H9 (cell line): ENCODE measurements around the gene SCN1B. TPM values are rescaled to one million over a fixed set of nuclear protein-coding genes. Genes with fewer than 3 reads are reported as not detected.

ENCODE experiments used
- DNase-seq: peaks from one replicate; pipeline ENCODE4 v3.0.0-alpha.2; 2017
- H2AFZ ChIP-seq: one replicate; pipeline ENCODE4 v1.6.1; 2013; ENCODE audit warnings: mild to moderate bottlenecking, low read length, control low read depth, moderate library complexity
- H2AK5ac ChIP-seq: 2 replicates; pipeline ENCODE4 v1.6.1; 2013; ENCODE audit warnings: low read length, control low read depth, mixed read lengths; ENCODE audit not compliant: insufficient read length
- H2BK120ac ChIP-seq: one replicate; pipeline ENCODE4 v1.6.1; 2013; ENCODE audit warnings: low read depth, mild to moderate bottlenecking, low read length, control low read depth, inconsistent platforms; ENCODE audit not compliant: poor library complexity, severe bottlenecking
- H2BK12ac ChIP-seq: 2 replicates; pipeline ENCODE4 v1.6.1; 2013; ENCODE audit warnings: low read length, control low read depth, mixed read lengths, low read depth; ENCODE audit not compliant: insufficient read length
- H2BK15ac ChIP-seq: 2 replicates; pipeline ENCODE4 v1.6.1; 2013; ENCODE audit warnings: low read depth, low read length, control low read depth
- H2BK20ac ChIP-seq: one replicate; pipeline ENCODE4 v1.6.1; 2013; ENCODE audit warnings: low read depth, mild to moderate bottlenecking, low read length, control low read depth, inconsistent platforms; ENCODE audit not compliant: poor library complexity, severe bottlenecking
- H2BK5ac ChIP-seq: 2 replicates; pipeline ENCODE4 v1.6.1; 2013; ENCODE audit warnings: low read length, control low read depth, mixed read lengths; ENCODE audit not compliant: insufficient read length
- H3K14ac ChIP-seq: 2 replicates; pipeline ENCODE4 v1.6.1; 2013; ENCODE audit warnings: low read length, control low read depth; ENCODE audit not compliant: insufficient read depth
- H3K18ac ChIP-seq: 2 replicates; pipeline ENCODE4 v1.6.1; 2013; ENCODE audit warnings: low read depth, mild to moderate bottlenecking, mixed read lengths, low read length, control low read depth; ENCODE audit not compliant: insufficient read length
- H3K23ac ChIP-seq: 2 replicates; pipeline ENCODE4 v1.6.1; 2013; ENCODE audit warnings: low read length, control low read depth, mixed read lengths, low read depth; ENCODE audit not compliant: insufficient read length
- H3K23me2 ChIP-seq: 2 replicates; pipeline ENCODE4 v1.6.1; 2013; ENCODE audit warnings: low read depth, mild to moderate bottlenecking, mixed read lengths, low read length, control low read depth; ENCODE audit not compliant: insufficient read length, poor library complexity, severe bottlenecking
- H3K27ac ChIP-seq: 2 replicates; pipeline ENCODE4 v1.5.1; 2013; ENCODE audit warnings: low read length, control low read depth, mixed read lengths, low read depth; ENCODE audit not compliant: insufficient read length
- H3K27me3 ChIP-seq: 2 replicates; pipeline ENCODE4 v1.6.1; 2013; ENCODE audit warnings: low read length, control low read depth, inconsistent platforms; ENCODE audit not compliant: insufficient read depth
- H3K4ac ChIP-seq: 2 replicates; pipeline ENCODE4 v1.6.1; 2013; ENCODE audit warnings: low read depth, mild to moderate bottlenecking, control low read depth, inconsistent platforms, low read length, moderate library complexity
- H3K4me1 ChIP-seq: 2 replicates; pipeline ENCODE4 v1.6.1; 2013; ENCODE audit warnings: low read length, control low read depth, inconsistent platforms; ENCODE audit not compliant: insufficient read depth
- H3K4me2 ChIP-seq: 2 replicates; pipeline ENCODE4 v1.6.1; 2013; ENCODE audit warnings: low read length, control low read depth, mixed read lengths; ENCODE audit not compliant: insufficient read length, insufficient read depth
- H3K56ac ChIP-seq: 2 replicates; pipeline ENCODE4 v1.6.1; 2013; ENCODE audit warnings: low read depth, mild to moderate bottlenecking, mixed read lengths, low read length, control low read depth; ENCODE audit not compliant: insufficient read length
- H3K79me1 ChIP-seq: 2 replicates; pipeline ENCODE4 v1.6.1; 2013; ENCODE audit warnings: low read depth, mild to moderate bottlenecking, moderate library complexity, low read length, control low read depth, inconsistent platforms; ENCODE audit not compliant: insufficient read depth, poor library complexity, severe bottlenecking
- H3K79me2 ChIP-seq: 2 replicates; pipeline ENCODE4 v1.6.1; 2013; ENCODE audit warnings: low read length, control low read depth, inconsistent platforms; ENCODE audit not compliant: insufficient read depth
- H3K9ac ChIP-seq: 2 replicates; pipeline ENCODE4 v1.6.1; 2013; ENCODE audit warnings: low read length, control low read depth, mixed read lengths; ENCODE audit not compliant: insufficient read length; ENCODE audit errors: extremely low read depth
- H3K9me3 ChIP-seq: one replicate; pipeline ENCODE4 v1.6.1; 2013; ENCODE audit warnings: low read depth, low read length, inconsistent platforms; ENCODE audit not compliant: control insufficient read depth
- H3T11ph ChIP-seq: one replicate; pipeline ENCODE4 v1.6.1; 2013; ENCODE audit warnings: mild to moderate bottlenecking, low read length, control low read depth, inconsistent platforms
- H4K20me1 ChIP-seq: one replicate; pipeline ENCODE4 v1.6.1; 2013; ENCODE audit not compliant: control insufficient read depth, insufficient read length, insufficient read depth
- H4K5ac ChIP-seq: 2 replicates; pipeline ENCODE4 v1.6.1; 2013; ENCODE audit warnings: low read depth, mild to moderate bottlenecking, mixed read lengths, low read length, control low read depth; ENCODE audit not compliant: insufficient read length
- H4K8ac ChIP-seq: replicated peaks from 2 replicates; pipeline ENCODE4 v1.6.1; 2013; ENCODE audit warnings: low read length, control low read depth, mixed read lengths, low read depth; ENCODE audit not compliant: insufficient read length
- H4K91ac ChIP-seq: 2 replicates; pipeline ENCODE4 v1.6.1; 2013; ENCODE audit warnings: low read depth, mild to moderate bottlenecking, moderate library complexity, mixed read lengths, low read length, control low read depth; ENCODE audit not compliant: insufficient read length
- H3K27ac Mint-ChIP-seq, 3 experiments: 2 replicates in 2 of 3; 3 replicates in 1 of 3; pipeline ENCODE4 v1.8.0; 2020 to 2021; ENCODE audit warnings: mixed read lengths in 3 of 3, mild to moderate bottlenecking in 1 of 3, moderate library complexity in 1 of 3
- H3K27me3 Mint-ChIP-seq: 2 replicates; pipeline ENCODE4 v1.8.0; 2021; ENCODE audit warnings: low read depth, mild to moderate bottlenecking, moderate library complexity, mixed read lengths
- H3K36me3 Mint-ChIP-seq, 3 experiments: 2 replicates in 2 of 3; 3 replicates in 1 of 3; pipeline ENCODE4 v1.8.0; 2020 to 2021; ENCODE audit warnings: low read depth in 3 of 3, mixed read lengths in 3 of 3; ENCODE audit not compliant: insufficient read depth in 1 of 3
- H3K4me1 Mint-ChIP-seq, 2 experiments: 2 replicates each; pipeline ENCODE4 v1.8.0; 2020; ENCODE audit warnings: mixed read lengths in 2 of 2
- H3K4me3 Mint-ChIP-seq, 2 experiments: 2 replicates in 1 of 2; 3 replicates in 1 of 2; pipeline ENCODE4 v1.8.0; 2020 to 2021; ENCODE audit warnings: mild to moderate bottlenecking in 2 of 2, mixed read lengths in 2 of 2, moderate library complexity in 1 of 2
- H3K9me3 Mint-ChIP-seq, 2 experiments: 2 replicates in 1 of 2; 3 replicates in 1 of 2; pipeline ENCODE4 v1.8.0; 2020; ENCODE audit warnings: mild to moderate bottlenecking in 2 of 2, mixed read lengths in 2 of 2, moderate library complexity in 1 of 2
- WGBS: extraction: QIAGEN DNeasy Blood & Tissue Kit; methylation state at CpG from one replicate; pipeline ENCODE4 v1.1.7; 2013; ENCODE audit warnings: missing lambda C conversion rate, low lambda C conversion rate, mixed read lengths; ENCODE audit not compliant: insufficient read length; ENCODE audit errors: extremely low coverage; 5-methylcytosine and 5-hydroxymethylcytosine counted together
- total RNA-seq: library from RNA; stranded (reverse); gene quantifications from 2 replicates; pipeline ENCODE4 v1.2.1, GENCODE V29; 2021
- TF ChIP-seq, protein P1 (sequence below): fragments of 200-600 bp; sonication (generic); conservative IDR thresholded peaks from 3 replicates; pipeline ENCODE4 v1.8.0; 2021; ENCODE audit warnings: antibody characterized with exemption, mild to moderate bottlenecking

SCN1B gene
- total RNA-seq, 1 experiment from 2014 or later, result 3.8 TPM

DNA sequence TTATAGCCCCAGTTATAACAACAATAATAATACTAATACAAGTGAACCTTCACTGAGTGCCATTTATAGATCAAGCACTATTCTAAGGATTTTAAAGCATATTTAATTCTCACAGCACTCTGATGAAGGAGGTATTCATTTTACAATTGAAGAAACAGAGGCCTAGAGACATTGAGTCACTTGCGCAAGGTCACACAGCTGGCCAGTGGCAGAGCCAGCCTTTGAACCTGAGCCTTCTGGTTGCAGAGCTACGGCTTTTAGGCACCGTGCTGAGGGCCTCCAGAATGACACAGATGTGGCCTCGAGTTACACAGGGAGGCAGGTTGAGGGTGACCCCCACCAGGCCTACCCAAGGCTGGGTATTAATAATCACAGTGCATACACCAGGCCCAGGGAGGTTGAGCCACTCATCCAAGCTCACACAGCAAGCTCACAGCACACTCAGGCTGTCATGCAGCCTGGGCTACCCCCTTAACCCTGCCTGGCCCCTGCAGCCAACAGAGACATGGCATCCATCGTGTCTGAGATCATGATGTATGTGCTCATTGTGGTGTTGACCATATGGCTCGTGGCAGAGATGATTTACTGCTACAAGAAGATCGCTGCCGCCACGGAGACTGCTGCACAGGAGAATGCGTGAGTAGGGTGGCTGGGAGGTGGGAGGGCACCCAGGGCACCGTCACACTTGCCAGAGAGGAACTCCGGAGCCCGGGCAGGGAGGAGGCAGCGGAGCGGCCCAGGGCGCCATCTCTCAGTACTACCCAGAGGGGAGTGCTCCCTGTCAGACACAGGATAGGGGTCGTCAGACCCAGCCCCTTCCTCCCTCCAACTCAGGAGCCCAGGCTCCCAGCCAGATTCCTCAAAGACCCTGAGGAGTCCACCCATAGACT lies 8.6 kb downstream of the SCN1B start:
- Histone ChIP-seq H3K4ac (no peak overlapping the region), H3K14ac (no peak overlapping the region), H3K9ac (no peak overlapping the region), H2BK12ac (no peak overlapping the region), H3K79me2 (no peaks in the 10 kb centered on the region), H4K20me1 (no peaks in the 10 kb centered on the region), H4K91ac (no peak overlapping the region), H3K23ac (no peak overlapping the region), H2BK20ac (no peak overlapping the region), H3K27me3 (no peaks in the 10 kb centered on the region), H2BK5ac (no peak overlapping the region), H3T11ph (no peak overlapping the region), H3K4me2 (no peak overlapping the region), H3K79me1 (no peaks in the 10 kb centered on the region), H3K27ac (no peak overlapping the region), H4K8ac (no peak overlapping the region), H2BK15ac (no peak overlapping the region), H3K4me1 (no peaks in the 10 kb centered on the region; the same call in 1 of the 2 replicates), H2AK5ac (no peak overlapping the region), H3K56ac (no peak overlapping the region), H4K5ac (no peak overlapping the region), H3K18ac (no peak overlapping the region), H2BK120ac (no peak overlapping the region), H3K9me3 (no peaks in the 10 kb centered on the region), H2AFZ (no peak overlapping the region), H3K23me2 (peaks cover 10% of the 10 kb centered on the region)
- Mint-ChIP-seq H3K27ac (no peak overlapping the region), H3K9me3 (no peaks in the 10 kb centered on the region), H3K36me3 (peaks cover 0 to 2% (median 0%) of the 10 kb centered on the region in 3 experiments; a peak in 5 of 7 replicates), H3K4me3 (no peak overlapping the region), H3K27me3 (peaks cover 6% of the 10 kb centered on the region), H3K4me1 (peaks cover 19 to 34% of the 10 kb centered on the region in 2 experiments)
- TF ChIP-seq, protein P1, sequence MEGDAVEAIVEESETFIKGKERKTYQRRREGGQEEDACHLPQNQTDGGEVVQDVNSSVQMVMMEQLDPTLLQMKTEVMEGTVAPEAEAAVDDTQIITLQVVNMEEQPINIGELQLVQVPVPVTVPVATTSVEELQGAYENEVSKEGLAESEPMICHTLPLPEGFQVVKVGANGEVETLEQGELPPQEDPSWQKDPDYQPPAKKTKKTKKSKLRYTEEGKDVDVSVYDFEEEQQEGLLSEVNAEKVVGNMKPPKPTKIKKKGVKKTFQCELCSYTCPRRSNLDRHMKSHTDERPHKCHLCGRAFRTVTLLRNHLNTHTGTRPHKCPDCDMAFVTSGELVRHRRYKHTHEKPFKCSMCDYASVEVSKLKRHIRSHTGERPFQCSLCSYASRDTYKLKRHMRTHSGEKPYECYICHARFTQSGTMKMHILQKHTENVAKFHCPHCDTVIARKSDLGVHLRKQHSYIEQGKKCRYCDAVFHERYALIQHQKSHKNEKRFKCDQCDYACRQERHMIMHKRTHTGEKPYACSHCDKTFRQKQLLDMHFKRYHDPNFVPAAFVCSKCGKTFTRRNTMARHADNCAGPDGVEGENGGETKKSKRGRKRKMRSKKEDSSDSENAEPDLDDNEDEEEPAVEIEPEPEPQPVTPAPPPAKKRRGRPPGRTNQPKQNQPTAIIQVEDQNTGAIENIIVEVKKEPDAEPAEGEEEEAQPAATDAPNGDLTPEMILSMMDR, result no peak
- WGBS, result no CpG with 5 or more reads among the region's 17 CpGs
- DNase-seq, result no peak
